HG03457 (cell line): ENCODE results near the gene CNKSR3.

ENCODE experiments used
- ATAC-seq: cut with Tn5 transposase; IDR thresholded peaks from one replicate; pipeline ENCODE4 v1.9.1; 2021; ENCODE audit warnings: moderate number of reproducible peaks; ENCODE audit not compliant: unreplicated experiment

The CNKSR3 gene

DNA sequence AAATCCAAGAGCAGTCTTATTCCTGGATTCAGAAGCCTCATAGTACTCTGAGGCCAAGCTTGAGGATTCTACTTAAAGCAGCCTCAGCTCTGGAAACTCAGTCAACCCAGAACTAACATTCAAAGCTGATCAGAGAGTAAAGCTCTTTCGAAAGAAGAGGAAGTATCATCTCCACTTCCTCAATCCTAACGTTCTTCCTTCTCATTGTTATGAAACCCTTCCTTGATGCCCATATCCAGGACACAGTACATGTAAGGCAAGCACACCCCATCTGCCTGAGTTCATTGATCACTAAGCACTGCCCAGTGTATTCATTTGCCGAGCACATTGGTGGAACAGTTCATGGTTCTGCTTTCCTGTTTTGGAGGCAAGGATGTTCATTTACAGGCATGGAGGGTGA, 153.8 kb downstream of the CNKSR3 start, which contains the start of gene IPCEF1:
TSS of gene IPCEF1 (minus strand) at position 114 of the 400 bp plus-strand sequence. CDS start 90,856 bp downstream, outside the sequence.
- no peak for ATAC-seq

DNA sequence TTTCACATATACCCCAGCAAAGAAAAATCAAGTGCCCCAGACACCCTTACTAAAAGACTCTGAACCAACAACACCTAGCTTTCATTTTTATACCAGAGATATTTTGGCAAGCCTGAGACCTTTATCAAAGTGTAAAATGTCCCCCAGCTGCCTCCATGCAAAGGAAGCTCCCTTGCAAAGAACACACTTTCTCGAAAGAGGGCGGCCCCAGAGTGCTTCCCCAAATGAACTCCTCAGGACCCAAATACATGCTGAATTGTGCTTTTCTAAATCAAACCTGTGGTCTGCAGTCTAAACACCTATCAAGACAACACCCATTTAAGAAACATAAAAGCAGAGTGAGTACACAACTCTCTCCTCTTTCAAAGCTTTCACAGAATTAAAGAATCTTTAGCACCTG, 154.4 kb downstream of the CNKSR3 start:
- no peak for ATAC-seq

DNA sequence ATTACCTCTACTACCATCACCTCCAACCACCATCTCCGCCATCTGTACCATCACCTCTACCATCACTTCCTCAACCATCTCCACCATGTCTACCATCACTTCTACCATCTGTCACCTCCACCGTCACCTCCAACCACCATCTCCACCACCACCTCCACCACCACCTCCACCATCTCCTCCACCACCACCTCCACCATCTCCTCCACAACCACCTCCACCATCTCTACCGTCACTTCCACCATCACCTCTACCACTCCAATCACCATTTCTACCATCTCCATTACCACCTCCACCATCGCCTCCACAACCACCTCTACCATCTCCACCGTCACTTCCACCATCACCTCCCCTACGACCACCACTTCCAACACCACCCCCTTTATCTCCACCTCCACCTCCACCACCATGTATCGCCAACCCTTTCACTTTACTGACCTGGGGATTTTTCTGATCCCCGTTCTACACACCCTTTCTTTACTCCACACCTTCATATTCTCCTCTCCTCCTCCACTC, 156.2 kb downstream of the CNKSR3 start:
- no peak for ATAC-seq

DNA sequence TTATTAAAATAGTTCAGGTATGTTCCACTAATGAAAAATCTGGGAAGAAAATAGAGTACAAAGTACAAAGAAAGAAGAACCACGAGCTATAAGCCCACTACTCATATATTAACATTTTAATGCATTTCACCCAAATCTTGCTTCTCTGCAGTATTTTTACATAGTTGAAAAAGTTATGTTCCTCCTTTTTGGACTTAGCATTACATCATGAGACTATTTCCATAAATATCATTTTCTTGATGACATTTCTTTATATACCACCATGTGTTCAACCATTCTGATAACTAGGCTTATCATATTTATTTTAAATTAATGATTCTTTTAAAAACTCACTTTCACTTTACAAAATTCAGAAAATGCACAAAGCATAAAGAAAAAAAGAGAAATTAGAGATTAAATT, 156.9 kb downstream of the CNKSR3 start:
- ATAC-seq = no peak

GRCh38 chr6:154352898-154353585, 157.4 kb downstream of the CNKSR3 start:
- ATAC-seq = peak; percentile 50

- no peak for ATAC-seq
These were observed 160.2 kb downstream of the CNKSR3 start for GRCh38 chr6:154350293-154350692.

GRCh38 chr6:154347981-154348380, 162.5 kb downstream of the CNKSR3 start:
- ATAC-seq = no peak

GRCh38 chr6:154345811-154346210, 164.7 kb downstream of the CNKSR3 start:
- no peak for ATAC-seq

DNA sequence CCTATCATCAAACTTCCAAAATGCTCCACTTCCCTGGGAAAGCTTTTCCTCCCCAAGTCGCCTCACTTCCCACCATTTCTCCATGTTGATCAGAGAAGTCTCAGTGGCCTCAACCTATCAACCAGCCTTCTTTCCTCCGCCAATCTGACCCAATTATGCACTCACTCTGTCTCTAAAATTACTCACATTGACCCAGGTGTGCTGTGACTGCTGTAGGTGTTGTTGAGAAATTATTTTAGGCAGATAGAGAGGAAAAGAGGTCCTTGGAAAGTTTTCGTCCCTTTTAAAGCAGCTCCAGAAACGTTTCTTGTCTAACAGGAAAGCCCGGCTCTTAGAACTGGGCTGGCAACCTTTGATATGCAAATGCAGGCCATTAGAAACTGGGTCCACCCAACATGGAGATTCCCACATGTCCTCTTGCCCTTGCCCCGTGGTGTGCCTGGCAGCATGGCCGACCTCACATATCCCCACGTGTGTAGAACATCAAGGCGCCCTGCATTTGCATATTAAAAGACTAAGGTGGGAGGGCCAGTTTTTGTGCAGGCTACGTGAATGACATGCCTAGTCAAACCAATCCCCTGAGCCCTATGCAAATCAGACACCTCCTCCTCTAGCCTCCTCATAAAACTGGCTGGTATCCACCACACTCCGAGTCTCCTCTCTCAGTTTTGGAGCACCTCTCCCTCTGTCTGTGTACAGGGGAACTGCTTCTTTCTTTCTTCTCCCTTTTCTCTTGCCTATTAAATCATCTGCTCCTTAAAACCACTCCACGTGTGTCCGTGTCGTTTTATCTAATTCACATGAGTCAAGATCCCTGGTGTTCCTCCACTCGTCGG, 166.8 kb downstream of the CNKSR3 start:
- no peak for ATAC-seq

DNA sequence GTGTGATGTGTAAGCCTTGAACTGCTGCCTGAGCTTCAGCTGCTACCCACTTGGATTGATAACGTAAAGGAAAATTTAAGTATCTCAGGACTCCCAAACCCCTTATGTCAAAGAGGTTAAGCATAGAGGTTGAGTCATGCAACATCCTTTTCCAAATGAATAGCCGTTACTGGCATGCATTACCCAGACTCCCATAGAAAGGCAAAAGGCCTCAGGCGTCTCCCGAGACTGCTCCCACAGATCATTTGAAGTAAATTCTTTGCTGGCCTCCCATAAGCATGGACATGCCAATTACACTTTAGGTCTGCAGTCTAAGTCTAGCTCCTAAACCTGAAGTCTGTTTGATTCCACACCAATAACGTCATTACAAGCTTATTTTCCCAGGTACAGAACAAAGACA, 168.6 kb downstream of the CNKSR3 start:
- ATAC-seq = no peak

- no peak for ATAC-seq
These were observed 169.1 kb downstream of the CNKSR3 start for GRCh38 chr6:154341336-154341735.
